Stimulated activated naive CD8-positive, alpha-beta T cell treated with anti-CD3 and anti-CD28 coated beads, Interleukin-15, Interleukin-2, amounts not matched to agents 100 ng/mL and 50 ng/mL, for 24 hours (primary cell): ENCODE results near the gene SLC13A3.
A peak's percentile ranks its signal among the peaks of the same experiment; 100 is the strongest.

Source experiments
- H3K27ac Mint-ChIP-seq: one replicate; pipeline ENCODE4 v1.8.0; 2021; ENCODE audit warnings: mild to moderate bottlenecking, mixed read lengths
- H3K27me3 Mint-ChIP-seq: one replicate; pipeline ENCODE4 v1.8.0; 2021; ENCODE audit warnings: mixed read lengths
- H3K36me3 Mint-ChIP-seq: one replicate; pipeline ENCODE4 v1.8.0; 2021; ENCODE audit warnings: low read depth, mixed read lengths
- H3K4me1 Mint-ChIP-seq: one replicate; pipeline ENCODE4 v1.8.0; 2021; ENCODE audit warnings: low read depth, mixed read lengths
- H3K4me3 Mint-ChIP-seq: one replicate; pipeline ENCODE4 v1.8.0; 2021; ENCODE audit warnings: mild to moderate bottlenecking, mixed read lengths
- H3K9me3 Mint-ChIP-seq: one replicate; pipeline ENCODE4 v1.8.0; 2021; ENCODE audit warnings: mixed read lengths

SLC13A3 gene, protein sequence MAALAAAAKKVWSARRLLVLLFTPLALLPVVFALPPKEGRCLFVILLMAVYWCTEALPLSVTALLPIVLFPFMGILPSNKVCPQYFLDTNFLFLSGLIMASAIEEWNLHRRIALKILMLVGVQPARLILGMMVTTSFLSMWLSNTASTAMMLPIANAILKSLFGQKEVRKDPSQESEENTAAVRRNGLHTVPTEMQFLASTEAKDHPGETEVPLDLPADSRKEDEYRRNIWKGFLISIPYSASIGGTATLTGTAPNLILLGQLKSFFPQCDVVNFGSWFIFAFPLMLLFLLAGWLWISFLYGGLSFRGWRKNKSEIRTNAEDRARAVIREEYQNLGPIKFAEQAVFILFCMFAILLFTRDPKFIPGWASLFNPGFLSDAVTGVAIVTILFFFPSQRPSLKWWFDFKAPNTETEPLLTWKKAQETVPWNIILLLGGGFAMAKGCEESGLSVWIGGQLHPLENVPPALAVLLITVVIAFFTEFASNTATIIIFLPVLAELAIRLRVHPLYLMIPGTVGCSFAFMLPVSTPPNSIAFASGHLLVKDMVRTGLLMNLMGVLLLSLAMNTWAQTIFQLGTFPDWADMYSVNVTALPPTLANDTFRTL

DNA sequence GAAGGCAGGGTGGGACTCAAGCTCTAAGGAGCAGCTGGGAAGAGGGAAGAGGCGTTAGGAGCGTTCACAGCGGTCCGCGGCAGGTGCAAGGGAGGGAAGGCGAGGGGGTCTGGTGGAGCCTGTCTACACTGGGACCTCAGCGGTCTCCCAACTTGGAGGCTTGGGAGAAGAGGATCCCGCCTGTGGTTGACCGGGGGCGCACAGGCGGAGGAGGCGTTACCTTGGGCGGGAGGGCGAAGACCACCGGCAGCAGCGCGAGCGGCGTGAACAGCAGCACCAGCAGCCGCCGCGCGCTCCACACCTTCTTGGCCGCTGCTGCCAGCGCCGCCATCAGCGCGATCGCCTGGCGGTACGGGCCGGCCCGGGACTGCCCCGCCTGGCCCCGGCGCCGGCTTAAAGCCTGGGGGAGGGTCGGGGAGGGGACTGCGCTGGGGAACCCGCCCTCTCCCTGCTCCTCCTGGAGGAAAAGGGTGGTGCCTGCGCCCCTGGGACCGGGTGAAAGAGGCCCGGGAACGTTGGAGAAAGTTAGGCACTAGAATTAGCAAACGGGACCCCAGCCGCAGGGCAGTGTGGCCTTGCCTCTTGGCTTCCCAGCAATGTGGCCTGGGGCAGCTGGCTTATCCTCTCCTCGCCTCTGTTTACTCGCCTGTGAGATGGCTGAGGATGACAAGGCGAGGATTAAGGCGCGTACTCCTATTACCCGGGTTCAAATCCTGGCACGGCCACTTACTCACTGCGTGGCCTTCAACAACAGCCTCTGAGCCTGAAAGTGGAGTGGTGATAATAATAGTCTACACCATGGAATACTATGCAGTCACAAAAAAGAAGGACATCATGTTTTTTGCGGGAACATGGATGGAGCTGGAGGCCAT lies at the start of gene SLC13A3:
SLC13A3 (minus strand) TSS at position 369 of the 872 bp plus-strand sequence; CDS start at position 331, 38 bp downstream.
- Mint-ChIP-seq H3K9me3 (peaks cover 3% of the 10 kb centered on the region), H3K27me3 (peaks cover 44% of the 10 kb centered on the region), H3K27ac (no peak within 1 kb of the TSS), H3K4me3 (no peak within 1 kb of the TSS), H3K4me1 (no peaks in the 10 kb centered on the region), H3K36me3 (no peaks in the 10 kb centered on the region)

DNA sequence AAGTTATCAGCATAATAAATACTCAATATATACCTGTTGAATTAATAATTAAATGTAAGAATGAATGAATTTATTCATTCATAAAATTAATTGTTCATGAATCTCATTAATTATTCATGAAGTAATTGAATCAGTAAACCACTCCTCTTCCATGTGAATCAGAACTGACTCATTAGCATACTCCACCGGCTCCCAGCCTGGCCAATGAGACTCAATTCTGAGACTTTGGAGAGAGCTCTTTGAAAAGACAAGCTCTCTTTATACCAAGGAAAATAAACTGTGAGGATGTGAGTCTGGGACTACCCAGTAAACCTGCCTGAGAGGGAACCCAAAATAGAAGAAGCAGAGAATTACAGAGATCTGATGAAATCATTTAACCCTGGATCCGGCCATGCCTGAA lies 49.8 kb upstream of the SLC13A3 start:
- no peak overlapping the region for H3K4me3 Mint-ChIP-seq
- no peaks in the 10 kb centered on the region for H3K36me3 Mint-ChIP-seq
- peaks cover 56% of the 10 kb centered on the region for H3K27me3 Mint-ChIP-seq
- no peaks in the 10 kb centered on the region for H3K9me3 Mint-ChIP-seq
- H3K27ac Mint-ChIP-seq = no peak overlapping the region
- H3K4me1 Mint-ChIP-seq = no peaks in the 10 kb centered on the region

DNA sequence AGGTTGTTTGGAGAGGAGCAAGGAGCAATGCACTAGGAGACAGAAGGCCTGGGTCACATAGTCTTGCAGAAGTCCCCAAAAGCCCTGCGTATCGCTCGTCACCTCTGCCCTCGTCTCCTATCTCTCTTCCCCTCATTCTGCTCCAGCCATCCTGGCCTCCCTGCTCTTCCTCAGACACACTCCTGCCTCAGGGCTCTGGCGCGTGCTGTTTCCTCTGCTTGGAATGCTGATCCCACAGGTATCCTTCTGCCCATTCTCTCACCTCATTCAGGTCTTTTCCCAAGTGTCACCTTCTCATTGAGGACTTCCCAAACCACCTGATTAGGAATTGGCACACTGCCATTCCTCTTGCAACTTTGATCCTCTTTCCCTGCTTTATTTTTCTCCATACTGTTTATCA lies 49.2 kb upstream of the SLC13A3 start:
- H3K9me3 Mint-ChIP-seq = no peaks in the 10 kb centered on the region
- H3K36me3 Mint-ChIP-seq = no peaks in the 10 kb centered on the region
- H3K4me1 Mint-ChIP-seq = no peaks in the 10 kb centered on the region
- peaks cover 54% of the 10 kb centered on the region for H3K27me3 Mint-ChIP-seq
- H3K4me3 Mint-ChIP-seq = no peak overlapping the region
- H3K27ac Mint-ChIP-seq = no peak overlapping the region

DNA sequence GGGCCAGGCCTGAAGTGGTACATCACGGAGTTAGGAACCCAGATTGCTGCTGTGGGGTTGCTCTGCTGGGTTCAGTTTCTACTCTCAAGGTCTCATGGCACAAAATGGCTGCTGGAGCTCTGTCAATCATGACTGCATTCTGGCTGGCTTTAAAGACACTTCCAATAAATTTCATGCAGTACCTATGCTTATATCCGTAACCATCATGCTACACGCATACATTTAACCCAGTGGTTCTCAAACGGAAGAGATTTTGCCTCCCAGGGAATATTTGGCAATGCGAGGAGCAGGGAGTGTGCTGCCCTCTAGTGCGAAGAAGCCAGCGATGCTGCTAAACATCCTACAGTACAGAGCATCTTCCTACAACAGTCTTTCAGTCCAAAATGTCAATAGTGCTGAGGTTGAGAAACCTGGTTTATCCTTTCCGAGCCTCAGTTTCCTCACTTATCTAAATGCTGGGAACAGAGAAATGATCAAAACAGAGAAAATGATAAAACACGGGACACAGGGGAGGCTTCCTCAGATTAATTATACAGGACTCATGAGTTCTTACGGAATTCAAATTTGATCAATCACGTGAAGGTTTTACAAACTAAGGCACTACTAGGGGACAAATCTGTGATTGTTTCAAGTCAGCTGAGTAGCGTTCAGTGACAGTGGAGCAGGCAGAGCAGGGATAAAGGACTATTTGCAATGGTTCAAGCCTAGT lies 48.5 kb upstream of the SLC13A3 start:
- no peaks in the 10 kb centered on the region for H3K9me3 Mint-ChIP-seq
- H3K36me3 Mint-ChIP-seq = no peaks in the 10 kb centered on the region
- H3K4me1 Mint-ChIP-seq = no peaks in the 10 kb centered on the region
- H3K4me3 Mint-ChIP-seq = no peak overlapping the region
- H3K27me3 Mint-ChIP-seq = peaks cover 48% of the 10 kb centered on the region
- H3K27ac Mint-ChIP-seq = no peak overlapping the region

DNA sequence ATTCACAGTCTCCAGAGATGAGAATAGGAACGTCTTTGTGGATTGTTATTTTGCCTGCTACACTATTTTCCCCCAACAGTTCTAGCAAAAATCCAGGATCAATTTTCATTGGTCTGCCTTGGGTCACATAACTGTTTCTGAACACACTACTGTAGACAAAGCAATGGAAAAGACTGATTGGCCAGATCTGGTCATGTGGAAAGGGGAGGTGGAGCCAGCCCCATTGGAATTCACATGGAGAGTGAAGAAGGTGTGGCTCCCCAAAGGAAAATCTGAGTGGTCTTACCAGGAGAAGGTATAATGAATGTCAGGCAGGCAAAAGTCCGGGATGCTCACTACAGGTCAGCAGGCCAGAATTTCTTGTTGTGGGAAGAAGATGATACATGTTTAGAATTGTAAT lies 47.5 kb upstream of the SLC13A3 start:
- peaks cover 38% of the 10 kb centered on the region for H3K27me3 Mint-ChIP-seq
- no peaks in the 10 kb centered on the region for H3K9me3 Mint-ChIP-seq
- H3K4me1 Mint-ChIP-seq = peaks cover 6% of the 10 kb centered on the region
- H3K36me3 Mint-ChIP-seq = no peaks in the 10 kb centered on the region
- H3K4me3 Mint-ChIP-seq = no peak overlapping the region
- H3K27ac Mint-ChIP-seq = no peak overlapping the region

DNA sequence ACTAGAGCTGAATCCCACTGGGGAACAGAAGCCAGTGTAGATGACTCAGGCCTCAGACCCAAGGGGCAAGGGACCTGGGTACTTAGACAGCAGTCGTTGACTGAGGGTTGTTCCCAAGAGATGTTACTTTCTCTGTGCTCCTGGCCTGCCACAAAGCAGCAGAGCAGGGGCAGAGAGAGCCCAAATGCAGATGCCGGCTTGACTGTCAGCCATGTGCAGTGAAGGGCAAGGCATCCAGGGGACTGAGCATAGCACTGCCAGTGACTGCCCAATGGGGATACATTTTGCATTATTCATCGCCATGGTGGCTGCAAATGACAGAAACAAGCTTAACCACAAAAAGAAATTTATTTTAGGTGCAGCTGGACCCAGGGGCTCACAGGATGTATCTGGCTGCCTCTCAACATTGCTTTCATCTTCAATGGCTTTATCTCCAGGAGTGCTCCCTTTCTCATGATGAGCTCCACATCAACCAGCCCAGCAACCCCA lies 45.6 kb upstream of the SLC13A3 start:
- peaks cover 6% of the 10 kb centered on the region for H3K4me1 Mint-ChIP-seq
- H3K9me3 Mint-ChIP-seq = no peaks in the 10 kb centered on the region
- no peaks in the 10 kb centered on the region for H3K36me3 Mint-ChIP-seq
- H3K27ac Mint-ChIP-seq = no peak overlapping the region
- H3K27me3 Mint-ChIP-seq = peaks cover 30% of the 10 kb centered on the region
- no peak overlapping the region for H3K4me3 Mint-ChIP-seq

DNA sequence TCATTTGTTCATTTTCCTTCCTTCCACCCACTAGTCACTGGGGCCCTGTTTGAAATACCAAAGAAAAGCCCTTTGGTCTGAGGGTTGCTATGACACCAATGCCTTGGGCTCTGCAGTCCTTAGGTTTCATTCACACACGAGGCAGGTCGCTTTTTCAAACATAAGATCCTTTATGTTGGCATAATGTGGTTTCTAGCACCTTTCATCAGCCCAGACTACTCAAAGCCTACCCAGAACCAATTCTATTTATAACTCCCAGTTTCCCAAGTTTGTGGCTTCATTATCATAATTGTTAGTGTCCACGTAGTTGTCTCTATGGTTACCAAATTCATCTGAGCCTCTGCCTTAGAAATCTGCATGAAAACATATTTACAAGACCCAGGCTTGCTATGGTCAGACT lies 44.6 kb upstream of the SLC13A3 start:
- H3K27ac Mint-ChIP-seq = no peak overlapping the region
- no peaks in the 10 kb centered on the region for H3K36me3 Mint-ChIP-seq
- no peak overlapping the region for H3K4me3 Mint-ChIP-seq
- peaks cover 7% of the 10 kb centered on the region for H3K4me1 Mint-ChIP-seq
- peaks cover 28% of the 10 kb centered on the region for H3K27me3 Mint-ChIP-seq
- no peaks in the 10 kb centered on the region for H3K9me3 Mint-ChIP-seq

DNA sequence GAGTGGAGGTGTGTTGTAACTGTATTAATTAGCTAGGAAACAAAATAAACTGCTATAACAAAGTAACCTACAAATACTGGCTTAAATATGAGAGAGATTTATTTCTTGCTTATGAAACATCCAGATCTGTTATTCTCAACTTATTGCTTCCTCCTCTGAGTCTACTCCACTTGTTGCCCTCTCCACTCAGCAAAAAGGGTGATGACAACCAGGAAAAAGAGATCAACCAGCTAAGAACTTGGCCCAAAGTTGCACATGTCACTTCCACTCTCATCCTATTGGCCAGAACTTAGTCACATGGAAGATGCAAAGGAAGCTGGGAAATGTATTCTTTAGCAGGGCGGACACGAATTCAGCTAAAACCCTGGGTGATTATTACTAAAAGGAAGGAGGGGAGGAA lies 43.2 kb upstream of the SLC13A3 start:
- Mint-ChIP-seq H3K36me3 (no peaks in the 10 kb centered on the region), H3K27ac (no peak overlapping the region), H3K4me3 (no peak overlapping the region), H3K27me3 (peaks cover 15% of the 10 kb centered on the region), H3K9me3 (no peaks in the 10 kb centered on the region), H3K4me1 (peaks cover 18% of the 10 kb centered on the region)

DNA sequence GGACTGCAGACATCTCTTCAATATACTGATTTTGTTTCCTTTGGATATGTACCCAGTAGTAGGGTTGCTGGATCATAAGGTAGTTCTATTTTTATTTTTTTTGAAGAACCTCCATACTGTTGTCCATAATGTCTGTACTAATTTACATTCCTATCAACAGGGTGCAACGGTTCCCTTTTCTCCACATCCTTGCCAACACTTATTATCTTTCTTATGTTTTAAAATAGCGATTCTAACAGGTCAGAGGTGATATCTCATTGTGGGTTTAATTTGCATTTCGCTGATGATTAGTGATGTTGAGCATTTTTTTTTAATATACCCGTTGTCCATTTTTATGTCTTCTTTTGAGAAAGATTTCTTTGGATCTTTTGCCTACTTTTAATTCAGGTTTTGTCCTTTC lies 39.9 kb upstream of the SLC13A3 start:
- peaks cover 8% of the 10 kb centered on the region for H3K36me3 Mint-ChIP-seq
- no peak overlapping the region for H3K27ac Mint-ChIP-seq
- H3K27me3 Mint-ChIP-seq = no peaks in the 10 kb centered on the region
- H3K4me3 Mint-ChIP-seq = no peak overlapping the region
- peaks cover 44% of the 10 kb centered on the region for H3K4me1 Mint-ChIP-seq
- no peaks in the 10 kb centered on the region for H3K9me3 Mint-ChIP-seq

DNA sequence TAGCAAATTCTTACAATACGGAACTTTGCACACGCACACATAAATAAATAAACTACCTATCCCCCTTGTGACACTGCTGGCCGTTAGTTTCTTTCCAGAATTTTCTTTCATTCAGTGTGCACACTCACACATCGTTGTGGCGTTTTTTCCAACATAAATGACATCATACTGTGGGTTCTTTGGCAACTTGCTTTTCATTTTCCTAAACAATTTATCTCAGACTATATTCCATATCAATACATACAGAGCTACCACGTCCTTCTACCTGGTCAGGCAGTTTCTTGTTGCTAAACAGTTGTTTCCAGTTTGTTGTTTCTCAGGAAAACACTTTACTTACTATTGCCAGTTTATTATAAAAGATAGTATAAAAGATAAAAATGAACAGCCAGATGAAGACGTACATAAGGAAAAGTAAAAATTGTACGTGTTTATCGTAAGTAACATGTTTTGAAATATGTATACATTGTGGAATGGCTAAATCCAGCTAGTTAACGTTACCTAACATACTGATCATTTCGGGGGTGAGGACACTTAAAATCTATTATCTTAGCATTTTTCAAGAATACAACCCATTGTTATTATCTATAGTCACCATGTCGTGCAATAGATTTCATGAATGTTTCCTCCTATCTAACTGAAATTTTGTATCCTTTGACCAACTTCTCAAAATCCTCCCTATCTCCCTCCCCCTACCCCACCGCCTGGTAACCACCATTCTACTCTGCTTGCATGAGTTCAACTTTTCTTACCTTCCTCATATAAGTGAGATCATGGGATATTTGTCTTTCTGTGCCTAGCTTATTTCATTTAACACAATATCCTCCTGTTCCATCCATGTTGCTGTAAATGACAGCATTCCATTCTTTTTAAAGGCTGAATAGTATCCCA lies 39.2 kb upstream of the SLC13A3 start:
- H3K27me3 Mint-ChIP-seq = no peaks in the 10 kb centered on the region
- H3K4me1 Mint-ChIP-seq = peaks cover 49% of the 10 kb centered on the region
- no peaks in the 10 kb centered on the region for H3K9me3 Mint-ChIP-seq
- H3K27ac Mint-ChIP-seq = peak overlapping the region; percentile 74
- peaks cover 14% of the 10 kb centered on the region for H3K36me3 Mint-ChIP-seq
- H3K4me3 Mint-ChIP-seq = peak overlapping the region; percentile 97

DNA sequence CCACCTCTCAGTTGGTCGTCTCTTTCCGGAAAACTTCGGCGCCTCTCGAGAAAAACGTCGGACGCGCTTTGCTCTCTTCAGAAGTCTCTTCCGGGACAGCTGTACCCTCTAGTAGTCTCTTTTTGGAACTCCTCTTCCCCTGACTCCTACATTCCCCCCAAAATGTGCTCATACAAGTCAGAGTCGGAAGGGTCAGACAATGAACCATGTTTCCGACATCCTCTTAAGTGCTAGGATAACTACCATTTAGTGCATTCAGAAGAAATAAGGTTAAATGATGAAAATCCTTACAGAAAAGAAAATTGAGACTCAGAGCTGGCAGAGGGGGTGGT lies 38.5 kb upstream of the SLC13A3 start:
- H3K4me3 Mint-ChIP-seq = peak overlapping the region; percentile 97
- peak overlapping the region; percentile 94 for H3K27ac Mint-ChIP-seq
- no peaks in the 10 kb centered on the region for H3K9me3 Mint-ChIP-seq
- H3K4me1 Mint-ChIP-seq = peaks cover 53% of the 10 kb centered on the region
- H3K27me3 Mint-ChIP-seq = no peaks in the 10 kb centered on the region
- peaks cover 19% of the 10 kb centered on the region for H3K36me3 Mint-ChIP-seq

DNA sequence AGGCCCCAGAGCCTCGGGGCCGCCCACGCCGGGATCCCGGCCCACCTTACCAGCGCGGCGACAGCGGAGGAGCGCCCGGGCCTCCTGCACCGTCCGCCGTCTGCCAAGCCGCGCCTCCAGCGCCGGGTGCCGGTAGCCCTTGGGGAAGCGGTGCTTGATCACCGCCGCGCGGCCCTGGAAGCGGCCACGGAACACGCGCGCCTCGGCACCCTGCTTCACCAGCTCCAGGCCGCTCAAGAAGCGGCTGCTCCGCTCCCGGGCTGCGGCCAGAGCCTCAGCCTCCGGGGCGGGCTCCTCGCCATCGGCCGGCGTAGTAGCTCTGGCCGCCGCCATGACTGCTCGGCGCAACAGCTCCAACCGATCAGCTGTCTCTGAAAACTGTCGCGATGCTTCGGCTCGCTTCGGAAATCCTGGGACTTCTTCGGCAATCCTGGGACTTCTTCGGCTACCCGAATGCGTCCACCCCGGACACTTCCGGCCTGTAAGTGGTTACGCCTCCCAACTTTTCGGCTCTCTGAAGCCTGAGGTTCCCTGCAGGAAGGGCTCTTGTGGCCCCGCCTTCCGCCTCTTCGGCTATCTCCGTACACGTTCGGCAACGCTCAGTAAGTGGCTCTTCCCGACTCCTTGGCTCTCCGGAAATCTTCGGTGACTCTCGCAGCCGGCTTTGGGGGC lies 38.0 kb upstream of the SLC13A3 start, which contains the start of gene TP53RK:
TP53RK (minus strand) TSS at position 363 of the 672 bp plus-strand sequence; CDS start at position 333, 30 bp downstream.
- Mint-ChIP-seq H3K4me3 (peak within 1 kb of the TSS; percentile 97), H3K27ac (peak within 1 kb of the TSS; percentile 96), H3K9me3 (no peaks in the 10 kb centered on the region), H3K36me3 (peaks cover 24% of the 10 kb centered on the region), H3K27me3 (no peaks in the 10 kb centered on the region), H3K4me1 (peaks cover 53% of the 10 kb centered on the region)
